ENCODE data around the gene KAZN.

Gene KAZN

DNA sequence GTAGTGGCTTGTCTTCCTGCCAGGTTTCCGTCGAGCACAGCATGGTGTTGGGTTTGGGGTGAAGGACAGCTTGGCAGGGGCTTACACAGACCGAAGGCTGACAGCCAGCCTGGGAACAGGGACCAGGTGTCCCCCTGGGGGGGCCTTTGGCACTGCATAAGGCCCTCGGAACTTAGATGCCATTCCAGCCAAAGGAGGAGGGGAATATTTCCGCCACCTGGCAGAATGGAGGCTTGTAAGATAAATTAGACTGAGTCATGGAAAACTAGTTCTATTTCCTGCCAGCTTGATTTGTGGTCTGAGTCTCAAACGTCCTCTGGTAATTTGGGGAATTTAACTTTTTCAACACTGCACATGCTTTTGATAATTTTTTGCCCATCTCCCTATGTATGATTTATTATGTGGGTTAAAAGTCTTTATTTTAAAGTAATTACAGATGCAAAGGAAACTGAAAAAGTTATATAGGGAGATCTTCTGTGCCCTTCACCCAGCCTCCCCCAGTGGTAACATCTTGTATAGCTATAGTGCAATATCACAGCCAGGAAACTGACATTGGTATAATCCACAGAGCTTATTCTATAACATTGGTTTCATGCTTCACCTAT lies 543.6 kb downstream of the KAZN start:
- Histone ChIP-seq H2BK5ac (ENCODE audit: low read depth, low read length, poor library complexity, severe bottlenecking) (no peak overlapping the region), H2BK15ac (ENCODE audit: low read depth, poor library complexity, severe bottlenecking) (no peak overlapping the region), H3K4me1 (ENCODE audit: control insufficient read depth, insufficient read depth, low read depth, low read length) (peaks cover 12% of the 10 kb centered on the region), H3K36me3 (ENCODE audit: control insufficient read depth in 1 of 2, insufficient read depth in 2 of 2, low read depth in 1 of 2, low read length in 2 of 2) (no peaks in the 10 kb centered on the region), H3K14ac (ENCODE audit: low read length in 2 of 2) (no peak overlapping the region), H3K79me1 (replicated peaks; ENCODE audit: low read length, poor library complexity, severe bottlenecking) (no peaks in the 10 kb centered on the region), H2BK12ac (ENCODE audit: low read length in 2 of 2) (no peak overlapping the region), H3K27me3 (ENCODE audit: control insufficient read depth in 1 of 2, insufficient read depth in 1 of 2, low read length in 2 of 2) (peaks cover 3 to 44% of the 10 kb centered on the region in 2 experiments), H4K8ac (ENCODE audit: low read length) (no peak overlapping the region), H3K4me3 (ENCODE audit: insufficient read depth in 1 of 2, low read depth in 1 of 2, low read length in 2 of 2) (no peak overlapping the region), H2AFZ (ENCODE audit: low read depth, low read length) (no peak overlapping the region), H2BK120ac (ENCODE audit: low read depth, low read length) (no peak overlapping the region), H3K9me3 (ENCODE audit: control insufficient read depth, low read length) (peaks cover 4% of the 10 kb centered on the region), H3K23ac (ENCODE audit: low read length in 2 of 2) (no peak overlapping the region), H3K27ac (ENCODE audit: low read length, poor library complexity, severe bottlenecking) (no peak overlapping the region), H3K4me2 (ENCODE audit: low read length, poor library complexity, severe bottlenecking) (no peak overlapping the region), H4K91ac (ENCODE audit: low read length) (no peak overlapping the region), H3K4ac (ENCODE audit: low read depth in 1 of 2, low read length in 2 of 2) (no peak overlapping the region), H3K18ac (ENCODE audit: low read depth in 1 of 2, low read length in 2 of 2) (no peak overlapping the region), H2AK5ac (ENCODE audit: low read length, severe bottlenecking) (no peak overlapping the region), H3K9ac (ENCODE audit: low read length) (no peak overlapping the region)
- WGBS = 52% methylated on average over 6 of the region's 6 CpGs
- peak; percentile 49 for DNase-seq

DNA sequence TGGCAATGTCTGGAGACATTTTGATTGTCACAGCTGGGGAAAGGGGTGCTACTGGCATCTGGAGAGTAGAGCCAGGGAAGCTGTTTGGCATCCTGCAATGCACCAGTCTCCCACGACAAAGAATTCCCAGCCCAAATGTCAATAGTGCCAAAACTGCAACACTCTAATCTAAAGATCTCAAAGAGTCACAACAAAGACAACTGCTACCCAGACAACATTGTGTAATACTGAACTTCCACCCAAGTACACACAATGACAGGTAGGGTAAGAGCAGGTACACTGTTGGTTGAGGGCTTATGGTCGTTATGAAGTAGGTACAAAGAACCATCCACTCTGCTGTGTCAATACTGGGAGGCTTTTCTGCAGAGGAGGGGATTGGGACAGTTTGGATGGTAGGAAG lies 546.8 kb downstream of the KAZN start:
- Histone ChIP-seq H3K27ac (ENCODE audit: low read length, poor library complexity, severe bottlenecking) (no peak overlapping the region), H3K9ac (ENCODE audit: low read length) (no peak overlapping the region), H2BK12ac (ENCODE audit: low read length in 2 of 2) (no peak overlapping the region), H3K4me1 (ENCODE audit: control insufficient read depth, insufficient read depth, low read depth, low read length) (peaks cover 4% of the 10 kb centered on the region), H3K27me3 (ENCODE audit: control insufficient read depth in 1 of 2, insufficient read depth in 1 of 2, low read length in 2 of 2) (peaks cover 10 to 64% of the 10 kb centered on the region in 2 experiments), H3K23ac (ENCODE audit: low read length in 2 of 2) (no peak overlapping the region), H4K8ac (ENCODE audit: low read length) (no peak overlapping the region), H3K4me2 (ENCODE audit: low read length, poor library complexity, severe bottlenecking) (no peak overlapping the region), H2AFZ (ENCODE audit: low read depth, low read length) (no peak overlapping the region), H3K14ac (ENCODE audit: low read length in 2 of 2) (no peak overlapping the region), H3K4me3 (ENCODE audit: insufficient read depth in 1 of 2, low read depth in 1 of 2, low read length in 2 of 2) (no peak overlapping the region), H3K9me3 (ENCODE audit: control insufficient read depth, low read length) (peaks cover 4% of the 10 kb centered on the region), H4K91ac (ENCODE audit: low read length) (peak overlapping the region; percentile 37), H2BK5ac (ENCODE audit: low read depth, low read length, poor library complexity, severe bottlenecking) (no peak overlapping the region), H3K79me1 (replicated peaks; ENCODE audit: low read length, poor library complexity, severe bottlenecking) (no peaks in the 10 kb centered on the region), H2BK120ac (ENCODE audit: low read depth, low read length) (no peak overlapping the region), H3K36me3 (ENCODE audit: control insufficient read depth in 1 of 2, insufficient read depth in 2 of 2, low read depth in 1 of 2, low read length in 2 of 2) (no peaks in the 10 kb centered on the region), H3K18ac (ENCODE audit: low read depth in 1 of 2, low read length in 2 of 2) (no peak overlapping the region), H3K4ac (ENCODE audit: low read depth in 1 of 2, low read length in 2 of 2) (no peak overlapping the region), H2BK15ac (ENCODE audit: low read depth, poor library complexity, severe bottlenecking) (no peak overlapping the region), H2AK5ac (ENCODE audit: low read length, severe bottlenecking) (no peak overlapping the region)
- DNase-seq = no peak
- 85% methylated on average over 2 of the region's 2 CpGs for WGBS

DNA sequence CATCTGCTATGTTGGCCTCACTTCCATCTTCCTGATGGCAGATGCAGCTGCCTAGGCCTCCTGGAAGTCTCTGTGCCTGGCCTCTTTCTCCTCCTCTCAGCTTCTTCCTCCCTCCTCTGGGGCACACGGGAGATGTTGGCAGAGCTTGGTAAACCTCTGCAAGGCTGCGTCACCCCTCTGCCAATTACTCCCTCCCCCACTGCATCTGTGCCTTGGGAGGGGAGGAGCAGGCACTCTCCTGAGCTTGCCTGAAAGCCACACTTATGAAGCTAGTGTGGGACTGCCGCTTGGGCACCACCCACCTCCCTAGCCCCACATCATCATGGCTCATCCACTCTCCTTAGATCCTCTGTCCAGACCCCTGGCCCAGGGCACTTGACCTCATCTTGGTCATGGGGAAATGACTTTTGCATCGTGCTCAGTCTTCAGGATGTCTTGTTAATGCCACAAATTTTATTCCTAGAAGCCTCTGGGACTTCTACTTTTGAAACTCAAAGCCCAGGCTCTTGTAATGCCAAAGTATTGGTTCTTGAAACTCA lies 547.7 kb downstream of the KAZN start:
- peak overlapping the region in 1 of 2 experiments; percentile 17 for H3K4ac ChIP-seq (ENCODE audit: low read depth in 1 of 2, low read length in 2 of 2)
- H3K36me3 ChIP-seq (ENCODE audit: control insufficient read depth in 1 of 2, insufficient read depth in 2 of 2, low read depth in 1 of 2, low read length in 2 of 2) = no peaks in the 10 kb centered on the region
- no peak overlapping the region for H3K4me2 ChIP-seq (ENCODE audit: low read length, poor library complexity, severe bottlenecking)
- H3K9me3 ChIP-seq (ENCODE audit: control insufficient read depth, low read length) = peaks cover 4% of the 10 kb centered on the region
- no peak overlapping the region for H2BK5ac ChIP-seq (ENCODE audit: low read depth, low read length, poor library complexity, severe bottlenecking)
- no peak overlapping the region for H3K27ac ChIP-seq (ENCODE audit: low read length, poor library complexity, severe bottlenecking)
- WGBS = 72% methylated on average over 4 of the region's 4 CpGs
- no peak overlapping the region for H2AK5ac ChIP-seq (ENCODE audit: low read length, severe bottlenecking)
- H2BK12ac ChIP-seq (ENCODE audit: low read length in 2 of 2) = peak overlapping the region in 1 of 2 experiments; percentile 82
- H3K9ac ChIP-seq (ENCODE audit: low read length) = no peak overlapping the region
- no peak overlapping the region for H4K91ac ChIP-seq (ENCODE audit: low read length)
- H4K8ac ChIP-seq (ENCODE audit: low read length) = no peak overlapping the region
- H3K79me1 ChIP-seq (replicated peaks; ENCODE audit: low read length, poor library complexity, severe bottlenecking) = no peaks in the 10 kb centered on the region
- peak overlapping the region in 1 of 2 experiments; percentile 5 for H3K23ac ChIP-seq (ENCODE audit: low read length in 2 of 2)
- no peak for DNase-seq
- H3K4me3 ChIP-seq (ENCODE audit: insufficient read depth in 1 of 2, low read depth in 1 of 2, low read length in 2 of 2) = no peak overlapping the region
- H2AFZ ChIP-seq (ENCODE audit: low read depth, low read length) = no peak overlapping the region
- peaks cover 2% of the 10 kb centered on the region for H3K4me1 ChIP-seq (ENCODE audit: control insufficient read depth, insufficient read depth, low read depth, low read length)
- peak overlapping the region in 1 of 2 experiments; percentile 11 for H3K14ac ChIP-seq (ENCODE audit: low read length in 2 of 2)
- no peak overlapping the region for H3K18ac ChIP-seq (ENCODE audit: low read depth in 1 of 2, low read length in 2 of 2)
- no peak overlapping the region for H2BK15ac ChIP-seq (ENCODE audit: low read depth, poor library complexity, severe bottlenecking)
- peaks cover 19 to 64% of the 10 kb centered on the region in 2 experiments for H3K27me3 ChIP-seq (ENCODE audit: control insufficient read depth in 1 of 2, insufficient read depth in 1 of 2, low read length in 2 of 2)
- H2BK120ac ChIP-seq (ENCODE audit: low read depth, low read length) = no peak overlapping the region

DNA sequence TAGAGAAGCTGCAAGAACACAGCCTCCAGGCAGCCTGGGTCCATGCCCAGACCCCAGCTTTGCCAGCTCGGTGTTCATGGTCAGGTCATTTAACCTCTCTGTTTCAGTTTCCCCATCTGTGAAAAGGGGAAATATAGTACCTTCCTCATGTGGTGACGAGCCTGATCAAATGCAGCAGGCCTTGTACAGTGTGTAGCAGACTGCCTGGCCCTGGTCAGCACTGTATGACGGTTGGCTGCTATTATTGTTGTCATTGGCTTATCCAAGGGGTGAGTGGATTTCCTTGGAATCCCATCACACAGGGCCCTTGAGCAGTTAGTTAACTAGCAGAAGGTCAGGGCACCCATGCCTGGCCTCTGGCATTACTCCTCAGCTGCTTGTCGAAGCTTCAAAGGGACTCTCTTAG lies 548.5 kb downstream of the KAZN start:
- peaks cover 23 to 66% of the 10 kb centered on the region in 2 experiments for H3K27me3 ChIP-seq (ENCODE audit: control insufficient read depth in 1 of 2, insufficient read depth in 1 of 2, low read length in 2 of 2)
- H3K4me1 ChIP-seq (ENCODE audit: control insufficient read depth, insufficient read depth, low read depth, low read length) = peaks cover under 1% of the 10 kb centered on the region
- no peak for DNase-seq
- no peak overlapping the region for H4K91ac ChIP-seq (ENCODE audit: low read length)
- H2BK12ac ChIP-seq (ENCODE audit: low read length in 2 of 2) = no peak overlapping the region
- H3K4me2 ChIP-seq (ENCODE audit: low read length, poor library complexity, severe bottlenecking) = no peak overlapping the region
- H3K9ac ChIP-seq (ENCODE audit: low read length) = no peak overlapping the region
- H2BK5ac ChIP-seq (ENCODE audit: low read depth, low read length, poor library complexity, severe bottlenecking) = no peak overlapping the region
- H3K9me3 ChIP-seq (ENCODE audit: control insufficient read depth, low read length) = peaks cover 4% of the 10 kb centered on the region
- peak overlapping the region in 1 of 2 experiments; percentile 2 for H3K18ac ChIP-seq (ENCODE audit: low read depth in 1 of 2, low read length in 2 of 2)
- no peak overlapping the region for H3K4ac ChIP-seq (ENCODE audit: low read depth in 1 of 2, low read length in 2 of 2)
- peak overlapping the region in 1 of 2 experiments; percentile 5 for H3K23ac ChIP-seq (ENCODE audit: low read length in 2 of 2)
- peaks cover 2% of the 10 kb centered on the region for H3K79me1 ChIP-seq (replicated peaks; ENCODE audit: low read length, poor library complexity, severe bottlenecking)
- no peak overlapping the region for H2AFZ ChIP-seq (ENCODE audit: low read depth, low read length)
- H3K27ac ChIP-seq (ENCODE audit: low read length, poor library complexity, severe bottlenecking) = no peak overlapping the region
- no peak overlapping the region for H2BK120ac ChIP-seq (ENCODE audit: low read depth, low read length)
- H2BK15ac ChIP-seq (ENCODE audit: low read depth, poor library complexity, severe bottlenecking) = no peak overlapping the region
- H4K8ac ChIP-seq (ENCODE audit: low read length) = no peak overlapping the region
- H3K14ac ChIP-seq (ENCODE audit: low read length in 2 of 2) = no peak overlapping the region
- no peaks in the 10 kb centered on the region for H3K36me3 ChIP-seq (ENCODE audit: control insufficient read depth in 1 of 2, insufficient read depth in 2 of 2, low read depth in 1 of 2, low read length in 2 of 2)
- WGBS = 75% methylated on average over 4 of the region's 4 CpGs
- no peak overlapping the region for H3K4me3 ChIP-seq (ENCODE audit: insufficient read depth in 1 of 2, low read depth in 1 of 2, low read length in 2 of 2)
- no peak overlapping the region for H2AK5ac ChIP-seq (ENCODE audit: low read length, severe bottlenecking)
